ENCODE measurements around the gene CLGN.

The CLGN gene

DNA sequence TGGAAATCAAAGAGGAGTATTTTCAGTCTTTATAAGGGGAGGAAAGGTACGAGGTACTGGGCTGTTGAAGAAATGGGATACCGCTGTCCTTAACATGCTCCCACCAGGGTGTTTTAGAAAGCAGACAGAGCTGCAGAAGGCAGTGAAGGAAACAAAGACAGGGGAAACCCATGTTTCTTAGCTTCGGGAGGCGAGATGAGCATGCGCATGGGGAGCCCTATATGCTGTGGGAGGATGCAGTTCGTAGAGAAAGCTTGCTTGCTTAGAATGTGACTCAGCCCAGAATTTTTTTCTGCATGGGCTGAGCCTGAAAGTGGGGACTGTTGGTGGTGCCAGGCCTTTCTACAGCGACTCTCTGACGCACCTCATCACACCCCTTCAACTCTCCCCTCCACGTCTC lies 82.8 kb downstream of the CLGN start:
- DNase-seq, result no peak

DNA sequence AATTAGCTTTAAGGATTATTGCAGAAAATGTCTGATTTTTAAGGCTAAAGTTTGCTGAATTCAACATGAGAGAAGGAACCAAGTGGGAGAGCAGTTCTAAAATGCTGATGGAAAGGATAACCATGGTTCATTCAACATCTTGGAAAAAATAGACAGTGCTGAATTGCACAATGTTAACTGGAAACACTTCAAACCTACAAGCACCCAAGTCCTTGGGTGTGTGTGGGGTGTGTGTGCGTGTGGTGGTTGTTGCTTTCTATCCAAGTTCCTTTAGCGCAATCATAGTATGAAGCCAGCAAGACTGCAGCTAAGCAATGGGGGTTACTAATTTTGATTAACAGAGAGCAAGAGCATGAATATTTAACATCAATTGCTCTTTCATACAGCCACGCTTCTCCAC lies 83.3 kb downstream of the CLGN start:
- DNase-seq, result no peak
- in situ Hi-C loops (cut with MboI; ENCODE audit: low pct_unique_long_range_greater_than_20kb, low sequenced_read_pairs), result no loop called here

More for the DNA sequence above, 82.8 kb downstream of the CLGN start:
- in situ Hi-C loops (cut with MboI; ENCODE audit: low pct_unique_long_range_greater_than_20kb, low sequenced_read_pairs), result no loop called here

- in situ Hi-C loops (cut with MboI; ENCODE audit: low pct_unique_long_range_greater_than_20kb, low sequenced_read_pairs), result no loop called here
- peak; percentile 32 for DNase-seq
Observed at GRCh38 chr4:140343303-140343702, 84.1 kb downstream of the CLGN start.

GRCh38 chr4:140342620-140343019 lies 84.8 kb downstream of the CLGN start:
- DNase-seq, result no peak
- in situ Hi-C loops (cut with MboI; ENCODE audit: low pct_unique_long_range_greater_than_20kb, low sequenced_read_pairs), result no loop called here

Measured in KBM-7 (cell line).